GM12878 (cell line): ENCODE measurements around the gene F12. TPM values are rescaled to one million over a fixed set of nuclear protein-coding genes. Genes with fewer than 3 reads are reported as not detected.

Source experiments
- ATAC-seq: fragments of 200-7000 bp; cut with Tn5 transposase; 3 replicates; pipeline ENCODE4 v1.9.1; 2020; ENCODE audit warnings: mild to moderate bottlenecking, moderate library complexity
- BruUV-seq: library from RNA; stranded (reverse); fragments of 400-500 nt; replicated peaks from 2 replicates; lab custom pipeline; 2021; lab: Mats Ljungman, UMichigan
- CTCF ChIA-PET: fragments of 300-600 bp; sonication (Branson Sonifier 250); formaldehyde crosslinking; extraction: SDS; loops from one replicate; lab custom pipeline; 2021; ENCODE audit warnings: inconsistent platforms; lab: Yijun Ruan, JAX
- POLR2A ChIA-PET: fragments of 350-600 bp; formaldehyde crosslinking; extraction: SDS; loops from one replicate; lab custom pipeline; 2021; ENCODE audit warnings: inconsistent platforms; lab: Charles Lee
- RAD21 ChIA-PET: fragments of 300-600 bp; sonication (Branson Sonifier 250); formaldehyde crosslinking; loops from one replicate; lab custom pipeline; 2023; ENCODE audit warnings: antibody characterized with exemption; ENCODE audit not compliant: unreplicated experiment; lab: Charles Lee
- SMC1A ChIA-PET: fragments of 300-600 bp; sonication (Branson Sonifier 250); formaldehyde crosslinking; loops from one replicate; lab custom pipeline; 2023; ENCODE audit not compliant: unreplicated experiment, uncharacterized antibody; lab: Charles Lee
- DNase-seq: peaks from one replicate; pipeline ENCODE4 v3.0.0-alpha.2; 2011; ENCODE audit warnings: low read depth, low spot score
- FAIRE-seq: peaks from 3 replicates; lab custom pipeline; 2011; peaks lifted over from hg19 to GRCh38; lab: Jason Lieb, UNC
- H2AFZ ChIP-seq: 2 replicates; pipeline ENCODE4 v1.6.0; 2011; ENCODE audit warnings: low read depth, low read length, control low read depth; ENCODE audit not compliant: control insufficient read depth
- H3K27ac ChIP-seq: 2 replicates; pipeline ENCODE4 v1.5.1; 2011; ENCODE audit warnings: control low read depth; ENCODE audit not compliant: control insufficient read depth, insufficient read depth
- H3K27me3 ChIP-seq, 2 experiments: replicated peaks in 1 of 2; 2 replicates each; pipeline versions ENCODE4 v1.6.0 to v1.6.1; 2011; ENCODE audit warnings: low read length in 1 of 2; ENCODE audit not compliant: control insufficient read depth in 2 of 2, insufficient read depth in 2 of 2
- H3K36me3 ChIP-seq, 2 experiments: 2 replicates each; pipeline ENCODE4 v1.5.1; 2011; ENCODE audit warnings: low read length in 1 of 2; ENCODE audit not compliant: control insufficient read depth in 2 of 2, insufficient read depth in 2 of 2
- H3K4me1 ChIP-seq: 2 replicates; pipeline ENCODE4 v1.6.1; 2011; ENCODE audit warnings: mild to moderate bottlenecking, low read length, moderate library complexity, mixed read lengths; ENCODE audit not compliant: control insufficient read depth, insufficient read depth
- H3K4me2 ChIP-seq: 2 replicates; pipeline ENCODE4 v1.6.0; 2011; ENCODE audit warnings: control low read depth; ENCODE audit not compliant: control insufficient read depth, insufficient read depth
- H3K4me3 ChIP-seq: fragments of 200-600 bp; sonication (generic); 2 replicates; pipeline ENCODE4 v1.5.1; 2016
- H3K79me2 ChIP-seq: 2 replicates; pipeline ENCODE4 v1.6.0; 2011; ENCODE audit warnings: low read length; ENCODE audit not compliant: control insufficient read depth, insufficient read depth
- H3K9ac ChIP-seq: 2 replicates; pipeline ENCODE4 v1.8.0; 2011; ENCODE audit warnings: low read length, control low read depth, mixed read lengths; ENCODE audit not compliant: control insufficient read depth, insufficient read depth
- H3K9me3 ChIP-seq: replicated peaks from 3 replicates; pipeline ENCODE4 v1.5.1; 2011; ENCODE audit warnings: mild to moderate bottlenecking, low read length; ENCODE audit not compliant: control insufficient read depth, insufficient read depth
- H4K20me1 ChIP-seq: 2 replicates; pipeline ENCODE4 v1.6.0; 2011; ENCODE audit not compliant: control insufficient read depth, insufficient read depth
- BRCA1 ChIP-seq: IDR thresholded peaks from 2 replicates; pipeline ENCODE4 v1.6.1; 2011; ENCODE audit warnings: low read depth, low read length, improper control_type of control experiment
- CEBPB ChIP-seq, 2 experiments: fragments of 150-350 bp in 1 of 2; IDR thresholded peaks; 2 replicates each; pipeline ENCODE4 v1.6.1; 2012 to 2014; ENCODE audit warnings: low read depth in 2 of 2, low read length in 2 of 2, borderline replicate concordance in 1 of 2, inconsistent platforms in 1 of 2
- CUX1 ChIP-seq: IDR thresholded peaks from 2 replicates; pipeline ENCODE4 v1.6.1; 2012; ENCODE audit warnings: improper control_type of control experiment, low read depth, low read length; ENCODE audit not compliant: insufficient replicate concordance
- E2F8 ChIP-seq: fragments of 450-650 bp; IDR thresholded peaks from 2 replicates; pipeline ENCODE4 v1.6.1; 2018; ENCODE audit warnings: mild to moderate bottlenecking, low read depth, moderate library complexity; ENCODE audit not compliant: partially characterized antibody
- EED ChIP-seq: sonication (generic); IDR thresholded peaks from 2 replicates; pipeline ENCODE4 v1.6.1; 2016; ENCODE audit warnings: antibody characterized with exemption, low read depth
- GATAD2B ChIP-seq: fragments of 450-650 bp; conservative IDR thresholded peaks from 2 replicates; pipeline ENCODE4 v1.6.1; 2017; ENCODE audit warnings: low read depth, mild to moderate bottlenecking, moderate library complexity
- MTA3 ChIP-seq: IDR thresholded peaks from 2 replicates; pipeline ENCODE4 v1.6.1; 2012; ENCODE audit warnings: low read length, inconsistent platforms, borderline replicate concordance
- MYB ChIP-seq: fragments of 150-350 bp; IDR thresholded peaks from 2 replicates; pipeline ENCODE4 v1.6.1; 2014; ENCODE audit warnings: mild to moderate bottlenecking, low read depth, low read length, borderline replicate concordance
- NFYB ChIP-seq: IDR thresholded peaks from 2 replicates; pipeline ENCODE4 v1.6.1; 2011; ENCODE audit warnings: low read depth, mild to moderate bottlenecking, low read length, improper control_type of control experiment, moderate library complexity; ENCODE audit not compliant: insufficient read depth
- POLR2A ChIP-seq: IDR thresholded peaks from 2 replicates; pipeline ENCODE4 v1.6.1; 2011; ENCODE audit warnings: low read depth, mild to moderate bottlenecking, low read length
- RB1 ChIP-seq: fragments of 450-650 bp; formaldehyde crosslinking; IDR thresholded peaks from 2 replicates; pipeline ENCODE4 v1.6.1; 2017; ENCODE audit warnings: mild to moderate bottlenecking, borderline replicate concordance
- RCOR1 ChIP-seq: conservative IDR thresholded peaks from 2 replicates; pipeline ENCODE4 v1.6.1; 2012; ENCODE audit warnings: low read depth, low read length, improper control_type of control experiment
- SREBF2 ChIP-seq: IDR thresholded peaks from 2 replicates; pipeline ENCODE4 v1.6.1; 2012; ENCODE audit warnings: mild to moderate bottlenecking, low read length
- TCF7 ChIP-seq: IDR thresholded peaks from 2 replicates; pipeline ENCODE4 v1.6.1; 2014; ENCODE audit warnings: antibody characterized with exemption, borderline replicate concordance
- ZBTB33 ChIP-seq: fragments of 450-650 bp; IDR thresholded peaks from 2 replicates; pipeline ENCODE4 v1.6.1; 2017; ENCODE audit warnings: mild to moderate bottlenecking
- ZNF622 ChIP-seq: fragments of 450-650 bp; IDR thresholded peaks from 2 replicates; pipeline ENCODE4 v1.6.1; 2017; ENCODE audit warnings: mild to moderate bottlenecking, inconsistent platforms
- WGBS: methylation state at CpG from one replicate; pipeline ENCODE4 v1.1.6; 2016; ENCODE audit warnings: low lambda C conversion rate; ENCODE audit not compliant: insufficient replicate concordance, insufficient coverage; ENCODE audit errors: missing lambda C conversion rate; 5-methylcytosine and 5-hydroxymethylcytosine counted together
- in situ Hi-C: fragments of 300-500 bp; cut with MboI; formaldehyde crosslinking; loops from 9 replicates; pipeline ENCODE4 v1.14.3; 2018; ENCODE audit warnings: mixed read lengths
- intact Hi-C: fragments of 100-400 bp; cut with micrococcal nuclease; formaldehyde crosslinking; loops from one replicate; pipeline ENCODE4 v1.14.2; 2022; ENCODE audit not compliant: unreplicated experiment
- polyA plus RNA-seq, 11 experiments: library from polyadenylated mRNA; depleted of rRNA in 4 of 11; unstranded in 6 of 11; stranded (reverse) in 5 of 11; fragments of >200 nt; fragmentation: Nextera tagmentation in 4 of 11; fragmentation: Illumina TruSeq in 1 of 11; extraction: Ambion mirVana in 4 of 11; extraction: Trizol in 1 of 11; gene quantifications; 1 replicate in 1 of 11; 2 replicates in 10 of 11; pipeline versions ENCODE4 v1.2.1 to v1.2.3, GENCODE V29; 2011 to 2016; ENCODE audit warnings: inconsistent platforms in 2 of 11, missing spikeins in 2 of 11, low read depth in 1 of 11
- total RNA-seq, 4 experiments: library from RNA; depleted of rRNA in 3 of 4; stranded (reverse); fragments of >200 nt in 3 of 4; fragmentation: Illumina TruSeq in 1 of 4; extraction: Trizol in 1 of 4; gene quantifications; 2 replicates each; pipeline versions ENCODE4 v1.2.1 to v1.2.3, GENCODE V29; 2013 to 2021

Gene F12
- total and polyA plus RNA-seq, 10 of the 15 experiments (the other 5 are each of a cell fraction or from before 2014, with no cell fraction given) = 0.25 to 11.3 (median 5.5) TPM

- ChIA-PET POLR2A (interaction anchor here (1.2 to 2.8 kb wide), 3 partner anchors 11 to 17 kb away, joined by 3 to 7 read pairs (median 4); partner anchors contain the start of gene RGS14), CTCF (interaction anchor here (0.8 to 6.0 kb wide), 5 partner anchors 11 to 63 kb away, joined by 3 to 88 read pairs (median 6); no protein-coding TSS in a partner anchor), SMC1A (interaction anchor here (0.6 to 1.6 kb wide), 4 partner anchors 9 to 129 kb away, joined by 3 to 4 read pairs (median 3); no protein-coding TSS in a partner anchor), RAD21 (interaction anchor here (0.6 to 1.7 kb wide), 3 partner anchors 16 to 18 kb away, joined by 4 to 8 read pairs (median 4); no protein-coding TSS in a partner anchor)
- Histone ChIP-seq H3K9ac (no peak overlapping the region), H3K9me3 (no peaks in the 10 kb centered on the region), H4K20me1 (no peaks in the 10 kb centered on the region), H3K4me2 (no peak overlapping the region), H3K27ac (no peak overlapping the region), H3K27me3 (no peaks in the 10 kb centered on the region), H3K4me1 (peaks cover 24% of the 10 kb centered on the region), H3K4me3 (no peak overlapping the region), H2AFZ (no peak overlapping the region), H3K36me3 (peaks cover 10 to 16% of the 10 kb centered on the region in 2 experiments), H3K79me2 (no peaks in the 10 kb centered on the region)
- no TSS peak for BruUV-seq
- intact Hi-C loops (no loop called here), in situ Hi-C loops (no loop called here)
- DNase-seq (no peak), FAIRE-seq (no peak), ATAC-seq (no peak)
- 87% methylated on average over 6 of the region's 6 CpGs for WGBS
- TF ChIP-seq E2F8 (no peak), GATAD2B (no peak), RB1 (no peak), TCF7 (no peak), BRCA1 (no peak), CUX1 (no peak), MTA3 (no peak), NFYB (no peak), ZNF622 (no peak), CEBPB (IDR thresholded peaks at IDR 0.05; ENCODE audit: borderline replicate concordance in 1 of 2, low read depth in 2 of 2, low read length in 2 of 2) (no peak), SREBF2 (no peak), ZBTB33 (no peak), POLR2A (no peak), RCOR1 (no peak), EED (no peak), MYB (no peak)
These were observed 36.5 kb downstream of the F12 start for GRCh38 chr5:177372910-177373309.
